Gastroesophageal sphincter (tissue), 4 donors: ENCODE measurements around the gene VGLL3. TPM values are rescaled to one million over a fixed set of nuclear protein-coding genes. Genes with fewer than 3 reads are reported as not detected.

Experiments used
- ATAC-seq: fragments of 150-250 bp; one replicate; pipeline ENCODE4 v1.9.1; 2016; ENCODE audit warnings: mild to moderate bottlenecking, moderate library complexity
- H3K27ac ChIP-seq, 4 donors: fragments of 200-600 bp; sonication (generic) in 3 of 4; 1 replicate in 3 of 4; 2 replicates in 1 of 4; pipeline ENCODE4 v1.5.1; 2016 to 2019
- H3K27me3 ChIP-seq: fragments of 200-600 bp; sonication (generic); one replicate; pipeline ENCODE4 v1.5.1; 2019
- H3K36me3 ChIP-seq, 2 donors: fragments of 200-600 bp; sonication (generic); one replicate each; pipeline ENCODE4 v1.5.1; 2019; ENCODE audit warnings: control low read depth in 1 of 2
- H3K4me1 ChIP-seq, 3 donors: fragments of 200-600 bp; sonication (generic); 1 replicate in 2 of 3; 2 replicates in 1 of 3; pipeline ENCODE4 v1.5.1; 2016 to 2019; ENCODE audit warnings: control low read depth in 2 of 3
- H3K4me3 ChIP-seq, 2 donors: fragments of 200-600 bp; sonication (generic); one replicate each; pipeline ENCODE4 v1.5.1; 2019; ENCODE audit warnings: mild to moderate bottlenecking in 1 of 2, moderate library complexity in 1 of 2
- H3K9me3 ChIP-seq, 3 donors: fragments of 200-600 bp; sonication (generic); one replicate each; pipeline ENCODE4 v1.5.1; 2017 to 2019; ENCODE audit warnings: control low read depth in 2 of 3
- CTCF ChIP-seq, 4 experiments: fragments of 200-600 bp in 2 of 4; fragments of 450-650 bp in 2 of 4; sonication (generic) in 1 of 4; IDR thresholded peaks; one replicate each; pipeline ENCODE4 v1.5.1; 2017 to 2019; ENCODE audit warnings: antibody characterized with exemption in 4 of 4, mild to moderate bottlenecking in 2 of 4, moderate library complexity in 2 of 4
- EP300 ChIP-seq: sonication (generic); formaldehyde crosslinking; IDR thresholded peaks from one replicate; pipeline ENCODE4 v1.6.1; 2017; ENCODE audit warnings: antibody characterized with exemption, mild to moderate bottlenecking
- POLR2A ChIP-seq, 2 donors: fragments of 450-650 bp; IDR thresholded peaks; one replicate each; pipeline ENCODE4 v1.6.1; 2017; ENCODE audit warnings: antibody characterized with exemption in 2 of 2, mild to moderate bottlenecking in 2 of 2, moderate library complexity in 1 of 2
- POLR2AphosphoS5 ChIP-seq: sonication (generic); formaldehyde crosslinking; IDR thresholded peaks from one replicate; pipeline ENCODE4 v1.6.1; 2017; ENCODE audit warnings: antibody characterized with exemption
- WGBS, 2 donors: methylation state at CpG; one replicate each; pipeline ENCODE4 v1.1.5; 2018; ENCODE audit warnings: low coverage in 1 of 2; 5-methylcytosine and 5-hydroxymethylcytosine counted together
- total RNA-seq, 4 donors: library from RNA; depleted of rRNA; stranded (reverse); fragments of >200 nt; gene quantifications; one replicate each; pipeline ENCODE4 v1.1.0, GENCODE V29; 2016

The VGLL3 gene
- total RNA-seq, 4 donors from 2014 or later: 12.5 to 43.3 (median 32.1) TPM

- 0 to 100% methylated on average over 1 of the region's 1 CpG for whole genome bisulfite sequencing, 2 donors
- ATAC-seq: no peak
These were observed 68.8 kb downstream of the VGLL3 start for GRCh38 chr3:86921971-86922680.

GRCh38 chr3:86914670-86915069 is 76.3 kb downstream of the VGLL3 start:
- Histone ChIP-seq H3K27me3 (no peaks in the 10 kb centered on the region), H3K27ac (no peak overlapping the region), H3K36me3 (no peaks in the 10 kb centered on the region), H3K9me3 (no peaks in the 10 kb centered on the region), H3K4me1 (no peaks in the 10 kb centered on the region), H3K4me3 (no peak overlapping the region)
- WGBS, 2 donors: 36 to 60% methylated on average over 3 of the region's 3 CpGs
- TF ChIP-seq POLR2A (IDR thresholded peaks at IDR 0.05): no peak
- no peak for TF ChIP-seq EP300
- TF ChIP-seq POLR2AphosphoS5: no peak
- no peak for TF ChIP-seq CTCF (IDR thresholded peaks at IDR 0.05)
- no peak for ATAC-seq

More at GRCh38 chr3:86921971-86922680, 68.8 kb downstream of the VGLL3 start:
- Histone ChIP-seq H3K36me3 (no peaks in the 10 kb centered on the region), H3K4me1 (no peaks in the 10 kb centered on the region), H3K4me3 (no peak overlapping the region), H3K9me3 (no peaks in the 10 kb centered on the region), H3K27me3 (no peaks in the 10 kb centered on the region), H3K27ac (no peak overlapping the region)
- TF ChIP-seq POLR2A (IDR thresholded peaks at IDR 0.05) (no peak), POLR2AphosphoS5 (no peak), EP300 (no peak), CTCF (IDR thresholded peaks at IDR 0.05) (no peak)

GRCh38 chr3:86913160-86913559 is 77.8 kb downstream of the VGLL3 start:
- no peak for TF ChIP-seq POLR2AphosphoS5
- no peak for TF ChIP-seq POLR2A (IDR thresholded peaks at IDR 0.05)
- no peak for TF ChIP-seq CTCF (IDR thresholded peaks at IDR 0.05)
- TF ChIP-seq EP300: no peak
- ATAC-seq: no peak

GRCh38 chr3:86895202-86895601 is 95.7 kb downstream of the VGLL3 start:
- no peak for ATAC-seq
- WGBS, 2 donors: 88 to 100% methylated on average over 1 of the region's 1 CpG
- no peaks in the 10 kb centered on the region for H3K4me1 ChIP-seq
- no peak overlapping the region for H3K27ac ChIP-seq
- H3K9me3 ChIP-seq: no peaks in the 10 kb centered on the region
- H3K27me3 ChIP-seq: no peaks in the 10 kb centered on the region
- no peak for TF ChIP-seq POLR2A (IDR thresholded peaks at IDR 0.05)
- no peak for TF ChIP-seq EP300
- no peak for TF ChIP-seq CTCF (IDR thresholded peaks at IDR 0.05)
- TF ChIP-seq POLR2AphosphoS5: no peak
- no peak overlapping the region for H3K4me3 ChIP-seq
- no peaks in the 10 kb centered on the region for H3K36me3 ChIP-seq

More at GRCh38 chr3:86913160-86913559, 77.8 kb downstream of the VGLL3 start:
- Histone ChIP-seq H3K27ac (no peak overlapping the region), H3K36me3 (no peaks in the 10 kb centered on the region), H3K4me1 (no peaks in the 10 kb centered on the region), H3K4me3 (no peak overlapping the region), H3K27me3 (no peaks in the 10 kb centered on the region), H3K9me3 (no peaks in the 10 kb centered on the region)
- 69 to 76% methylated on average over 3 of the region's 3 CpGs for WGBS, 2 donors

GRCh38 chr3:86890741-86891396 is 100.1 kb downstream of the VGLL3 start:
- H3K27me3 ChIP-seq: no peaks in the 10 kb centered on the region
- no peaks in the 10 kb centered on the region for H3K4me1 ChIP-seq
- ATAC-seq: no peak
- 53 to 67% methylated on average over 1 of the region's 1 CpG for WGBS, 2 donors
- H3K36me3 ChIP-seq: no peaks in the 10 kb centered on the region
- H3K4me3 ChIP-seq: no peak overlapping the region
- no peak for TF ChIP-seq EP300
- TF ChIP-seq CTCF (IDR thresholded peaks at IDR 0.05): no peak
- no peak for TF ChIP-seq POLR2A (IDR thresholded peaks at IDR 0.05)
- no peak for TF ChIP-seq POLR2AphosphoS5
- H3K9me3 ChIP-seq: no peaks in the 10 kb centered on the region
- H3K27ac ChIP-seq: no peak overlapping the region
